Measurements from ENCODE around the gene CABLES1. TPM values are rescaled to one million over a fixed set of nuclear protein-coding genes. Genes with fewer than 3 reads are reported as not detected.

The CABLES1 gene
- total RNA-seq, 1 donor from 2014 or later = 12.7 TPM

- H3K4me1 Mint-ChIP-seq = peaks cover 51% of the 10 kb centered on the region
- no peak overlapping the region for H3K27ac Mint-ChIP-seq
- TF ChIP-seq CTCF (IDR thresholded peaks at IDR 0.05; ENCODE audit: unreplicated experiment) = no peak
- DNase-seq (ENCODE audit: low spot score in 2 of 2, unreplicated experiment in 2 of 2) = peak in 1 of 2 experiments; percentile 48
- H3K36me3 Mint-ChIP-seq = no peaks in the 10 kb centered on the region
- no peaks in the 10 kb centered on the region for H3K9me3 Mint-ChIP-seq
- H3K4me3 Mint-ChIP-seq = peak overlapping the region; percentile 73
- peaks cover 29% of the 10 kb centered on the region for H3K27me3 Mint-ChIP-seq (ENCODE audit: low read depth)
These were observed 1.2 kb downstream of the CABLES1 start for GRCh38 chr18:23136326-23137096.

GRCh38 chr18:23137097-23137635 lies 1.9 kb downstream of the CABLES1 start:
- Mint-ChIP-seq H3K27ac (no peak overlapping the region), H3K27me3 (ENCODE audit: low read depth) (peaks cover 29% of the 10 kb centered on the region), H3K4me3 (peak overlapping the region; percentile 73), H3K9me3 (no peaks in the 10 kb centered on the region), H3K36me3 (no peaks in the 10 kb centered on the region), H3K4me1 (peaks cover 54% of the 10 kb centered on the region)
- DNase-seq (ENCODE audit: low spot score in 2 of 2, unreplicated experiment in 2 of 2) = no peak
- TF ChIP-seq CTCF (IDR thresholded peaks at IDR 0.05; ENCODE audit: unreplicated experiment) = no peak

- Mint-ChIP-seq H3K9me3 (no peaks in the 10 kb centered on the region), H3K27me3 (ENCODE audit: low read depth) (peaks cover 29% of the 10 kb centered on the region), H3K27ac (no peak overlapping the region), H3K4me3 (peak overlapping the region; percentile 73), H3K4me1 (peaks cover 59% of the 10 kb centered on the region), H3K36me3 (no peaks in the 10 kb centered on the region)
- DNase-seq (ENCODE audit: low spot score in 2 of 2, unreplicated experiment in 2 of 2) = no peak
- TF ChIP-seq CTCF (IDR thresholded peaks at IDR 0.05; ENCODE audit: unreplicated experiment) = no peak
These were observed 2.5 kb downstream of the CABLES1 start for GRCh38 chr18:23137788-23138216.

GRCh38 chr18:23138471-23138870 lies 3.2 kb downstream of the CABLES1 start:
- H3K36me3 Mint-ChIP-seq = no peaks in the 10 kb centered on the region
- DNase-seq (ENCODE audit: low spot score in 2 of 2, unreplicated experiment in 2 of 2) = no peak
- H3K27ac Mint-ChIP-seq = peak overlapping the region; percentile 16
- H3K4me1 Mint-ChIP-seq = peaks cover 66% of the 10 kb centered on the region
- H3K4me3 Mint-ChIP-seq = no peak overlapping the region
- peaks cover 29% of the 10 kb centered on the region for H3K27me3 Mint-ChIP-seq (ENCODE audit: low read depth)
- TF ChIP-seq CTCF (IDR thresholded peaks at IDR 0.05; ENCODE audit: unreplicated experiment) = no peak
- no peaks in the 10 kb centered on the region for H3K9me3 Mint-ChIP-seq

- no peak for TF ChIP-seq CTCF (IDR thresholded peaks at IDR 0.05; ENCODE audit: unreplicated experiment)
- no peaks in the 10 kb centered on the region for H3K9me3 Mint-ChIP-seq
- peaks cover 29% of the 10 kb centered on the region for H3K27me3 Mint-ChIP-seq (ENCODE audit: low read depth)
- H3K4me3 Mint-ChIP-seq = no peak overlapping the region
- DNase-seq (ENCODE audit: low spot score in 2 of 2, unreplicated experiment in 2 of 2) = no peak
- H3K27ac Mint-ChIP-seq = peak overlapping the region; percentile 30
- H3K4me1 Mint-ChIP-seq = peaks cover 74% of the 10 kb centered on the region
- no peaks in the 10 kb centered on the region for H3K36me3 Mint-ChIP-seq
These were observed 6.1 kb downstream of the CABLES1 start for GRCh38 chr18:23141104-23141999.

Data from mesothelial cell of epicardium (in vitro differentiated cells).